SW 1271 (cell line): ENCODE results near the gene AKAP13.

Source experiments
- DNase-seq, 2 experiments: peaks; one replicate each; lab custom pipeline; 2025; lab: John Stamatoyannopoulos, UW

Gene AKAP13

GRCh38 chr15:85770096-85771041, 390.0 kb downstream of the AKAP13 start:
- DNase-seq = no peak

GRCh38 chr15:85771271-85771670, 390.9 kb downstream of the AKAP13 start:
- no peak for DNase-seq

DNA sequence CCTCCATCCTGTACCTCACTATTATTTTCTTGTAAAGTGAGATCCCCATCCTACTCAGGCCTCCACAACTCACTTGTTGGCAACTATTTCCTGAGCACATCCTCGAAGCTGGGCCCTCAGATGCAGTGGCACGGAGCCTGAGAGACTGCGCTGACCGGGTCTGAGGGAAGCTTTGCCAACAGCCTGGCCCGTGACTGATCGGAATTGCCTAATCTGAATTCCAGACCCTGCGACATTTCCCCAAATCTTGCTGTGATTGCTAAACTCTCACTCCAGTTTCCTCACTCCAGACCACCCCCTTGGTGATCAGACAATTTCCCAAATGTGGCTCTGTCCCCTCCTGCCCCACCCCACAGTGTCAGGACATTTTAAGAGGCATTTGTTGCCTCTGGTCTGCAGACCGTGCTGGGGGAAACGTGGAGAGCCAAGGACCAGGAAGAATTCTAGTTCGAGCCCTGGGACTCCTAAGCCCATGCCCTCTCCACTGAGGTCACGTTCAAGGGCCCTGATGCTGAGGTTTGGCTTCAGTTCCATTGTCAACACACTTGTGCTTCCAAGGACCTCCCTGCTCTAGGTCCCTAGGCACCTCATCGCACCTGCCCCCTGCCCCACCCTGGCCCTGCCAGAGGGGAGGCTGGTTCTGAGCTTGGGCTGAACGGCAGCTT, 391.5 kb downstream of the AKAP13 start:
- DNase-seq = no peak

- no peak for DNase-seq
These were observed 392.3 kb downstream of the AKAP13 start for GRCh38 chr15:85772668-85773067.

DNA sequence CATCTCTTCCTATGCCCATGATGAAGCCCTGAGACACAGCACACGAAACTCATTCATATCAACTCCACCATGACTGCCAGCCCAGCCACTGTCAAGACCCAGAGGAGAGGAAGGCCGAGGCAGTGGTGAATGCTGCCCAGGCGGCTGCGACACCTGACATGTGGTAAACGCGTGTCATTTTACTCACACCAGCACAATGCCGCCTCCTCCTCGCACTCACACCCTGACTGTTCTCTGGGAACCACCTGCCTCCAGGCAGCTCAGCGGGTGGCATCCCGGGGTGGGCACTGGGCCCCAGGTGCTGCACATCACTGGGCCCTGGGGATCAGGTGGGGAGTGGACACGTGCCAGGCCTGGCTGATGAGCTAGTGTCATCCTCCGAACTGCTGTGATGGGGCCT, 392.8 kb downstream of the AKAP13 start:
- no peak for DNase-seq

- DNase-seq = no peak
These were observed 393.6 kb downstream of the AKAP13 start for GRCh38 chr15:85773970-85774369.

- DNase-seq = no peak
These were observed 397.1 kb downstream of the AKAP13 start for GRCh38 chr15:85777250-85778106.

DNA sequence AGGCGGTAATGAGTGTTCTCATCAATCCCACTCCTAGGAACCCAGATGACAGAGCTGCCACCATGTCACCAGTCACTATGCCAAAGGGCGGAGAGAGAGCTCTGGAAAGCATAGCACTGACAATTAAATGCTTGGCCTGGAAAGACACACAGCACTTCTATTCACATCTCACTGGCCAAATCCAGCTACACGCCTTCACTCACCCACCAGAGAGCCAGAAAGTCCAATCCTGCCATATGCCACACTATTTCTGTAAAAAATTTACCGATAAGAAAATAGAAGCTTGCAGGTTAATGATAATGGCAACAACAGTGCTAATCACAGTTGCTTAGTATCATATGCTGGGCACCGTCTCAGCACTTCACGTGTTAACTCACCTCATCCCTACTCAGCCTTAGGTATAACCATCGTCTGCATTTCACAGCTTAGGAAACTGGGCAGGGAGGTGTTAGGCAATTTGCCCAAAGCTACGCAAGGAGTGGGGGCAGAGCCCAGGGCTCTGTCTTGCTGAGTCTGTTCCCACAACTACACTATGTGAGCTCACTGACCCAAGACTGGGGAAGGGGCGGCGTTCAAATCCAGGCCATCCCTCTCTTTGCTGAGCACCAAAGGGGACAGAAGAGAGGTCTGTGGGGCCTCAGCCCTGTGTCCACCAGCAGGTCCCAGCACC, 397.8 kb downstream of the AKAP13 start:
- no peak for DNase-seq

DNA sequence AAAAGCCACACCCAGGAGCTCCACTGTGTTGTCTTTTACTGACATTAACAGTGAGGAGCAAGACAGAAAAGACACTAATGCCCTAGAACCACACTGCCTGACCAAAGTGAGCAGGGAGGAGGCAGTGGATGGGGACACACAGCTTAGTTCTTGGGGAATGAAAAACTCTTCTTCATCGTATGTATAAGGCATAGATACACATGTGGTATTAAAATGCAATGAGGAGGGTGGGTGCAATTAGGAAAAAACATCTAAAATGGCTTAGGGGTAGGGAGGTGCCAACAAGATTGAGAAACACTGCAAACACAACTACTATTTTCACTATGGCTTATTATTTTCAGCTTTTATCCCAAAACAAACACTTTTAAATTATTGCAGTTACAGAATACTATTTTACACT, 398.8 kb downstream of the AKAP13 start:
- no peak for DNase-seq

GRCh38 chr15:85780225-85780985, 400.0 kb downstream of the AKAP13 start:
- DNase-seq = no peak

- no peak for DNase-seq
These were observed 400.7 kb downstream of the AKAP13 start for GRCh38 chr15:85781099-85781498.

DNA sequence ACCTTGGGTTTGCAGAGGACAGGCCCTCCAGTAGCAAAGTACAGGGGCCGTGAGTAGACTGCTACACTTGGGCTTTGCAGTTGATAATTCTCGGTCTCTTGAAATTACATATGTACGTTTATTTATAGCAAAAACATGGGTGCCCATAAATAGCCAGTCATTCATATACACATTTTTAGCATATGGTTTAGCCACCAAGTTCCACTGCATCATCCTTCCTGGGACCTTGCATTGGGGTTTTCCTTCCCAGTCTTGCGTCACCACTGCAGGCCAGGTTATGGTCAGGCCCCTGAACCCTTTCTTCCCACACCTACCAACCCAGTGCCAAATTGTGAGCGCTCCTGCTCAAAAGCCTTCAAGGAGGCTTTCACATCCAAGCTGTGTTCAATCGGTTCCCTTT, 401.7 kb downstream of the AKAP13 start:
- no peak for DNase-seq

DNA sequence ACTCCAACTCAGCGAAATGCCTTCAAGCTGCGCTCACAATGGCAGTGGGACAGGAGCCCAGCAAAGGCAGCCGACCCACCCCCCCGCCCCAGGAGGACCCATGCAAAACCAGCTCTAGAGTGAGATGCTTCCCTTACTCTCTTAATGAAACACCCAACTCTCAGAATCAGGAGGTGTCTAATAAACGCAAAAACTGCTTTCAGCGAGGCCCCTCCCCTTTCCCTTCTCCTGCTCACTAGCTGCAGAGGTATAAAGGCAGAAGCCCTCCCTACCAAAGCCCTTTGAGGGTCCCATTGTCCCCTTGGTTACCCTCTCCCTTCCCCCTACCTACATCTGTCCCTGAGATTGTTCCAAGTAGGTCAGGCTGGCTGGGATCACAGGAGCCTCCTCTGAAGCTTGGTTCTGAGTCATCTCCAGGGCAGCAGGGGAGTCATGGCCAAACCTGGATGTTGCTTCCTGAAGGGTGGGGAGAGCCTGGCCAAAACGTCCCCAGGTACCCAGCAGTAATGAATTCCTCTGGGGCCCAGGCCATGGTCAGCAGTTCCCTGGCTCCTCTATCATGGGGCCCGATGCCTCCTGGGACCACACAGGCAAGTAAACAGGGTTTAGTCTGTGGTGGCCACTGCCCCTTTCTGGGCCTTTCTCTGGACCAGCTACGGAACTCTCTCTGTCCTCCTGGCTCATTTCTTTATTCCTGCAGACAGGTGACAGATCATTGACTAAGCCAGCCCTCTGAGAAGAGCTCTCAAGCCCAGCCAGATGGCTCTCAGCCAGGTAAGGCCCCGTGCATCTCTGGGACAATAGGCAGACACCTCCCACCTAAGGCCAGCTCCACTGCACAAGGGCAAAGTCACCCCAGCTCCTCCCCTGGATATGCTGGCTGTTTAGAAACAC, 405.7 kb downstream of the AKAP13 start:
- peak in 1 of 2 experiments; percentile 9 for DNase-seq

DNA sequence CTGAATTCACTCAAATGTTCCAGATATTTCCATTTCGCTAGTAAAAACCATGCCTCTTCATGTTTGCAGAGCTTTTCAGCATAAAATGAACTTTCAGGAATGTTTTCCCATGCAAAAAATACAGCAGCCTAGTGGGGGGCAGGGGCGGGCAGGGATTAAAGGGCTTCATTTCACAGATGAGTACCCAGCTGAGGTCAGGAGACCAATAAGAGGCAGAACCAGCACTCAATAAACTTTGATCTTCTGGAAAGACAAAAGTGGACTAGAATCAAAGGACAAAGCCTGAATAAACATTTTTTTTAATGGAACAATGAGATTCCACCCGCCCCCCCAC, 406.3 kb downstream of the AKAP13 start:
- DNase-seq = no peak

DNA sequence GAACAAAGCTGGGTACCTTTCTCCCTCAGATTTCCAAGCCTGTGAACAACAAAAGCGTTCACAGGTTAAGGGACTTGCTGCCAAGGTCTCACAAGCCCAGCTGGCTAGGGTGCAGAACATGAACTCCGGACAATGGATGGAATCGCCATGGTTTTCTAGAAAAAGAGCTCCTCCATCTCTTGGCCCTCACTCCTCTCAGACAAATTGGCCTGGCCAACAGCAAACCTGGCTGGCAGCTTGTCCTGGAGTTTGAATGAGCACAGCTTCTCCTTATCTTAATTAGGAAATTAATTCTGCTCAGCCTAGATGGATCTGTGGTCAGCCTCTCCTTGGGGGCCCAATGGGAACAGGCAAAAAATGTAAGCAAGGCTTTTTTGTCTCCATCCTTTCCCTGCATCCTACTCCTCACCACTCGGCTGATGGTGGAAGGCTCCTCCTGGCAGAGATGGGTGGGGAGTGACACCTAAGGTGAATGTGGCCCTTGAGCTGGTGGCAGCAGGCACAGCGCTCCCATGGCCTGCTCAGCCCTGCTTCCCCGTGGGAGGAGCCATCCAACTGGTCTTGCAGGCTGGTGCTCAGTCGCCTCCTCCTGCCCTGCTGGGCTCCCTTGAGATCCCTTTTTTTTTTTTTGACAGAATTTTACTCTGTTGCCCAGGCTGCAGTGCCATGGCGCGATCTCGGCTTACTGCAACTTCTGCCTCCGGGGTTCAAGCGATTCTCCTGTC, 408.5 kb downstream of the AKAP13 start:
- DNase-seq = no peak

- DNase-seq = no peak
These were observed 409.1 kb downstream of the AKAP13 start for GRCh38 chr15:85789496-85789875.

GRCh38 chr15:85792102-85792731, 411.8 kb downstream of the AKAP13 start:
- DNase-seq = no peak

GRCh38 chr15:85792912-85793590, 412.6 kb downstream of the AKAP13 start:
- DNase-seq = no peak
